ENCODE data around the gene FSIP2. TPM values are rescaled to one million over a fixed set of nuclear protein-coding genes. Genes with fewer than 3 reads are reported as not detected.
"Not testable (repeated sequence)": the region's sequence is repeated elsewhere in the genome, so short reads cannot be mapped to it uniquely, and the experiment has no call there.

FSIP2 gene
- total and polyA plus RNA-seq, 2 experiments from 2014 or later, result 3.4 to 13.8 TPM

DNA sequence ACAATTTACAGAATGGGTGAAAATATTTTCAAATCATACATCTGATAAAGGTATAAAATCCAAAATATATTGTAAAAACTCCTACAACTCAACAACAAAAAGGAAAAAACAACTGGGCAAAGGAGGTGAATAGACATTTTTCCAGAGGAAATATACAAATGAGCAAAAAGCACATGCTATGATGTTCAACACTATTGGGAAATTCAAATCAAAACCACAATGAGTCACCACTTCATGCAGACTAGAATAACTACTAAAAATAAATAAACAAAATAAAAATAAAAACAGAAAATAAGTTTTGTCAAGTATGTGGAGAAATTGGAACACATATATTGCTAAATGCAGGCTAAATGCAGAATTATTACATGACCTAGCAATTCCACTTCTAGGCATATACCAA, 120.9 kb downstream of the FSIP2 start:
- H3K36me3 ChIP-seq, result no peaks in the 10 kb centered on the region
- H3K4me1 ChIP-seq (ENCODE audit: low read depth), result no peaks in the 10 kb centered on the region
- H3K27ac ChIP-seq, result no peak overlapping the region
- no peaks in the 10 kb centered on the region for H3K27me3 ChIP-seq
- TF ChIP-seq, protein P1, sequence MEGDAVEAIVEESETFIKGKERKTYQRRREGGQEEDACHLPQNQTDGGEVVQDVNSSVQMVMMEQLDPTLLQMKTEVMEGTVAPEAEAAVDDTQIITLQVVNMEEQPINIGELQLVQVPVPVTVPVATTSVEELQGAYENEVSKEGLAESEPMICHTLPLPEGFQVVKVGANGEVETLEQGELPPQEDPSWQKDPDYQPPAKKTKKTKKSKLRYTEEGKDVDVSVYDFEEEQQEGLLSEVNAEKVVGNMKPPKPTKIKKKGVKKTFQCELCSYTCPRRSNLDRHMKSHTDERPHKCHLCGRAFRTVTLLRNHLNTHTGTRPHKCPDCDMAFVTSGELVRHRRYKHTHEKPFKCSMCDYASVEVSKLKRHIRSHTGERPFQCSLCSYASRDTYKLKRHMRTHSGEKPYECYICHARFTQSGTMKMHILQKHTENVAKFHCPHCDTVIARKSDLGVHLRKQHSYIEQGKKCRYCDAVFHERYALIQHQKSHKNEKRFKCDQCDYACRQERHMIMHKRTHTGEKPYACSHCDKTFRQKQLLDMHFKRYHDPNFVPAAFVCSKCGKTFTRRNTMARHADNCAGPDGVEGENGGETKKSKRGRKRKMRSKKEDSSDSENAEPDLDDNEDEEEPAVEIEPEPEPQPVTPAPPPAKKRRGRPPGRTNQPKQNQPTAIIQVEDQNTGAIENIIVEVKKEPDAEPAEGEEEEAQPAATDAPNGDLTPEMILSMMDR (IDR thresholded peaks at IDR 0.05; ENCODE audit: low read depth, low read length), result no peak
- H3K9me3 ChIP-seq (ENCODE audit: low read depth), result no peaks in the 10 kb centered on the region
- DNase-seq (ENCODE audit: low read depth in 1 of 2, low spot score in 1 of 2), result no peak
- no peak overlapping the region for H3K4me3 ChIP-seq

DNA sequence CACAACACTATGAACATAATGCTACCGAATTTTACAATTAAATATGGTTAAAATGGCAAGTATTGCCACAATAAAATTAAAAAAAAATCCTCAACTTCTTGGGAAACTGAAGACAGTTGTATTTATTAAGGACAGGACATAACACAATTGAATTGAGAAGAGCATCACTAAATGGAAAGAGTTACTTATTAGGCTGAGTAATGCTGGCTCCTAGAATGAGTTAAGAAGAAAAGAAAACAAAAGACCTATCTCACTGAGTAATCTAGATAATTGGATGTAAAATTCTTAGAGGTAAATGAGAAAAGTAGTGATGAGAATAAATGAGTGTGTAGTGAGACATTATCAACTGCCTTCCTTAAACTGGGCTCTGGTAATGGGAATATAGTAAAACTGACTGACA, 121.7 kb downstream of the FSIP2 start:
- Histone ChIP-seq H3K4me1 (ENCODE audit: low read depth) (no peaks in the 10 kb centered on the region), H3K36me3 (no peaks in the 10 kb centered on the region), H3K27ac (no peak overlapping the region), H3K27me3 (no peaks in the 10 kb centered on the region), H3K4me3 (no peak overlapping the region), H3K9me3 (ENCODE audit: low read depth) (no peaks in the 10 kb centered on the region)
- TF ChIP-seq, protein P1 (IDR thresholded peaks at IDR 0.05; ENCODE audit: low read depth, low read length), result no peak
- DNase-seq (ENCODE audit: low read depth in 1 of 2, low spot score in 1 of 2), result no peak

DNA sequence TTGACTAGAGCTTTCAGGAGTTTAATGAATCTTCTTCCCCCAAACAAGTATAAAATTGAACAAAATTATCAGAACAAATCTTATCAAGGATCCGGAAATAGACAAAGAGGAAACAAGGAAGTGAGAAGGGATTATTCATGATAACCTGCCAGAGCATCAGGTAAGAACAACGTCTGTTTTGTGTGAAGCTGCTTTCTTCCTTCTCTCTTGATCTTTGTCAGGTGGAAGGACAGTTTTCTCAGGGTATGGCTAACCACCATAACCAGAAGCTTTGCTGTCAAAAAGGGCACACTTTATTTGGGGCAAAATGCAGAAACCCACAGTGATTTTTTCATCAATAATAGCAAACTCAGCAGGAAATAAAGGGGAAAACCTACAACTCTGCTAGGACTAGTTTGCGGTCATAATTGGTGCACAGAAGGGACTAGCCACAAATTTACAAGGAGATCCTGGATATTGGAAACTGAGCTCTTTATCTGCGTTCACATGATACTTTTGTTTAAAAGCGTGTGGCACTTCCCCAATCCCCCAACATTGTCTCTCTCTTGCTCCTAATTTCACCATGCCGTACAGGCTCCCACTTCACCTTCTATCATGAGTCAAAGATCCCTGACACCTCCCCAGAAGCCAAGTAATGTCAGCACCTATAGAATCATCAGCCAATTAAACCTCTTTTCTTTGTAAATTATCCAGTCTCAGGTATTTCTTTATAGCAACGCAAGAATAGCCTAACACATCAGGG, 124.2 kb downstream of the FSIP2 start:
- Histone ChIP-seq H3K4me3 (no peak overlapping the region), H3K4me1 (ENCODE audit: low read depth) (no peaks in the 10 kb centered on the region), H3K9me3 (ENCODE audit: low read depth) (no peaks in the 10 kb centered on the region), H3K27ac (no peak overlapping the region), H3K27me3 (no peaks in the 10 kb centered on the region), H3K36me3 (no peaks in the 10 kb centered on the region)
- DNase-seq (ENCODE audit: low read depth in 1 of 2, low spot score in 1 of 2), result no peak
- TF ChIP-seq, protein P1 (IDR thresholded peaks at IDR 0.05; ENCODE audit: low read depth, low read length), result no peak

DNA sequence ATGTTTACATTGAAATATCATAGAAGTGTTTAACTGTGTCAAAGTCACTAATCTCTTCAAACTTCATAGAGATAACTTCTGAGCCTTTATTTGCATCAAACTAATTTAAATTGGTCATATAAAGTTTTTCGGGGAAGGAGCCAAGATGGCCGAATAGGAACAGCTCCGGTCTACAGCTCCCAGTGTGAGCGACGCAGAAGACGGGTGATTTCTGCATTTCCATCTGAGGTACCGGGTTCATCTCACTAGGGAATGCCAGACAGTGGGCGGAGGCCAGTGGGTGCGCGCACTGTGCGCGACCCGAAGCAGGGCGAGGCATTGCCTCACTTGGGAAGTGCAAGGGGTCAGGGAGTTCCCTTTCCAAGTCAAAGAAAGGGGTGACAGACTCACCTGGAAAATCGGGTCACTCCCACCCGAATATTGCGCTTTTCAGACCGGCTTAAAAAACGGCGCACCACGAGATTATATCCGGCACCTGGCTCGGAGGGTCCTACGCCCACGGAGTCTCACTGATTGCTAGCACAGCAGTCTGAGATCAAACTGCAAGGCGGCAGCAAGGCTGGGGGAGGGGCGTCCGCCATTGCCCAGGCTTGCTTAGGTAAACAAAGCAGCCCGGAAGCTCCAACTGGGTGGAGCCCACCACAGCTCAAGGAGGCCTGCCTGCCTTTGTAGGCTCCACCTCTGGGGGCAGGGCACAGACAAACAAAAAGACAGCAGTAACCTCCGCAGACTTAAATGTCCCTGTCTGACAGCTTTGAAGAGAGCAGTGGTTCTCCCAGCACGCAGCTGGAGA, 126.1 kb downstream of the FSIP2 start:
- H3K27me3 ChIP-seq; H3K4me1 ChIP-seq (ENCODE audit: low read depth); DNase-seq (ENCODE audit: low read depth in 1 of 2, low spot score in 1 of 2); H3K4me3 ChIP-seq; H3K36me3 ChIP-seq; H3K27ac ChIP-seq; H3K9me3 ChIP-seq (ENCODE audit: low read depth): not testable (repeated sequence)

DNA sequence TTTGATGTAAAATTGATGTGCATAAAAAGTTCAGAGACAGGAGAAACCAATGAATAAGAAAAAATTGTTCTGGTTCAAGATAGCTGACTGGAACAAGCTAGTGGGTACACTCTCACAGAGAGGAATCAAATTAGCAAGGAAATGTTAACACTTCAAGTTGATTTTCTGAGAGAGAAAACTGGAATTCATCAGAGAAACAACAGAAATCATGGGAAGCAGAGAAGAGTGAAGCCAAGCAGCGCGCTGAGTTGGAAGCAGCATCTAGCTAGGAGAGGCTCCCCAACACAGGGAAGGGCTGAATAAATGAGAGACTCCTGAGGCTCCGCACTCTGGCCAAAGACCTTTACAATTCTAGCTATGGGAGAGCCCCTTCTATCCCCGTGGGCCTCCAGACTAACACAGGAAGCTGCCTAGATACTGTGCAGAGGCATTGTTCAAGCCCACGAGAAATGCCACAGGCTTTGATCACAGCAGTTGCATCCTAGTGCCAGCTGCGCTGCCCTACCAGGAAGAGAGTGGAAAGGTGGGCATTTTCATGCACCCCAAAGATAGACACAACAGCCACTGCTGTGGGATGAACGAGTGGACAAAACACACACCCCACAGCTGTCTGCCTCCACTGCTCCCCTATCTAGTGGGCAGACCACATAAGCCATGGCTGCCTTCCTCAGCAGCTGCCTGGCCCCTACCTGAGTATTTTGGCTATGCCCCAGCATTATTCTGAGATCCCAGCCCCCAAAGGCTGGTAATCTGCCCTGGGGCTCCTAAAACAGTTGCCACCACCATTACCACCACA, 136.7 kb downstream of the FSIP2 start:
- DNase-seq (ENCODE audit: low read depth in 1 of 2, low spot score in 1 of 2), result no peak
- no peak overlapping the region for H3K27ac ChIP-seq
- no peaks in the 10 kb centered on the region for H3K36me3 ChIP-seq
- H3K27me3 ChIP-seq, result no peaks in the 10 kb centered on the region
- TF ChIP-seq, protein P1 (IDR thresholded peaks at IDR 0.05; ENCODE audit: low read depth, low read length), result no peak
- H3K4me1 ChIP-seq (ENCODE audit: low read depth), result no peaks in the 10 kb centered on the region
- H3K9me3 ChIP-seq (ENCODE audit: low read depth), result no peaks in the 10 kb centered on the region
- no peak overlapping the region for H3K4me3 ChIP-seq

All from cardiac muscle cell (in vitro differentiated cells and primary cell).